ENCODE results near the gene OPCML. TPM values are rescaled to one million over a fixed set of nuclear protein-coding genes. Genes with fewer than 3 reads are reported as not detected.

OPCML gene
- total and polyA plus RNA-seq, 2 experiments from 2014 or later: 0.21 to 0.51 TPM

DNA sequence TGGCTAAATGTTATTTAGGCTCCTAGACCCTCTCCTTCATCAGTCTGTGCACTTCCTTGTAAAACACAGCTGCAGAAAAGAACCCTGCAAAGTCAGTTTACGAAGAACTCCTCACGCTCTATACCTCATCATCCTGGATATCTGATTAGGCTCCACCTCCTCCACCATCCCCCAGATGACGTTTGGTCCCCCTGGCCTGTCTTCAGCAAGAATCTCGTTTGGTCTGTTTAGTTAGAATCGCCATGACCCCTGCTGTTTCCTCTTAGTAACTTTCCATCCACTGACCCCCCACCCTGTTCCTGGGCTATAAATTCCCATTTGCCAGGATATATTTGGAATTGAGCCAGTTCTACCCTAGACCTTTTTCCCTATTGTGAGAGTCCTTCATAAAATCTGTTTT, 214.1 kb downstream of the OPCML start:
- Histone ChIP-seq H3K9me3 (ENCODE audit: low read depth) (no peaks in the 10 kb centered on the region), H3K27me3 (no peaks in the 10 kb centered on the region), H3K4me1 (ENCODE audit: low read depth) (no peaks in the 10 kb centered on the region), H3K4me3 (no peak overlapping the region), H3K36me3 (no peaks in the 10 kb centered on the region), H3K27ac (no peak overlapping the region)
- TF ChIP-seq, protein P1, sequence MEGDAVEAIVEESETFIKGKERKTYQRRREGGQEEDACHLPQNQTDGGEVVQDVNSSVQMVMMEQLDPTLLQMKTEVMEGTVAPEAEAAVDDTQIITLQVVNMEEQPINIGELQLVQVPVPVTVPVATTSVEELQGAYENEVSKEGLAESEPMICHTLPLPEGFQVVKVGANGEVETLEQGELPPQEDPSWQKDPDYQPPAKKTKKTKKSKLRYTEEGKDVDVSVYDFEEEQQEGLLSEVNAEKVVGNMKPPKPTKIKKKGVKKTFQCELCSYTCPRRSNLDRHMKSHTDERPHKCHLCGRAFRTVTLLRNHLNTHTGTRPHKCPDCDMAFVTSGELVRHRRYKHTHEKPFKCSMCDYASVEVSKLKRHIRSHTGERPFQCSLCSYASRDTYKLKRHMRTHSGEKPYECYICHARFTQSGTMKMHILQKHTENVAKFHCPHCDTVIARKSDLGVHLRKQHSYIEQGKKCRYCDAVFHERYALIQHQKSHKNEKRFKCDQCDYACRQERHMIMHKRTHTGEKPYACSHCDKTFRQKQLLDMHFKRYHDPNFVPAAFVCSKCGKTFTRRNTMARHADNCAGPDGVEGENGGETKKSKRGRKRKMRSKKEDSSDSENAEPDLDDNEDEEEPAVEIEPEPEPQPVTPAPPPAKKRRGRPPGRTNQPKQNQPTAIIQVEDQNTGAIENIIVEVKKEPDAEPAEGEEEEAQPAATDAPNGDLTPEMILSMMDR (IDR thresholded peaks at IDR 0.05; ENCODE audit: low read depth, low read length): no peak
- DNase-seq (ENCODE audit: low read depth in 1 of 2, low spot score in 1 of 2): no peak

- TF ChIP-seq, protein P1 (IDR thresholded peaks at IDR 0.05; ENCODE audit: low read depth, low read length): no peak
- Histone ChIP-seq H3K36me3 (no peaks in the 10 kb centered on the region), H3K27ac (no peak overlapping the region), H3K9me3 (ENCODE audit: low read depth) (no peaks in the 10 kb centered on the region), H3K27me3 (no peaks in the 10 kb centered on the region), H3K4me1 (ENCODE audit: low read depth) (no peaks in the 10 kb centered on the region), H3K4me3 (no peak overlapping the region)
- DNase-seq (ENCODE audit: low read depth in 1 of 2, low spot score in 1 of 2): no peak
Observed at GRCh38 chr11:133311230-133311629, 221.1 kb downstream of the OPCML start.

- TF ChIP-seq, protein P1 (IDR thresholded peaks at IDR 0.05; ENCODE audit: low read depth, low read length): no peak
- Histone ChIP-seq H3K4me1 (ENCODE audit: low read depth) (no peaks in the 10 kb centered on the region), H3K36me3 (no peaks in the 10 kb centered on the region), H3K27ac (no peak overlapping the region), H3K4me3 (no peak overlapping the region), H3K27me3 (no peaks in the 10 kb centered on the region), H3K9me3 (ENCODE audit: low read depth) (no peaks in the 10 kb centered on the region)
- DNase-seq (ENCODE audit: low read depth in 1 of 2, low spot score in 1 of 2): peak in 1 of 2 donors; percentile 59
Observed at GRCh38 chr11:133306019-133306418, 226.3 kb downstream of the OPCML start.

DNA sequence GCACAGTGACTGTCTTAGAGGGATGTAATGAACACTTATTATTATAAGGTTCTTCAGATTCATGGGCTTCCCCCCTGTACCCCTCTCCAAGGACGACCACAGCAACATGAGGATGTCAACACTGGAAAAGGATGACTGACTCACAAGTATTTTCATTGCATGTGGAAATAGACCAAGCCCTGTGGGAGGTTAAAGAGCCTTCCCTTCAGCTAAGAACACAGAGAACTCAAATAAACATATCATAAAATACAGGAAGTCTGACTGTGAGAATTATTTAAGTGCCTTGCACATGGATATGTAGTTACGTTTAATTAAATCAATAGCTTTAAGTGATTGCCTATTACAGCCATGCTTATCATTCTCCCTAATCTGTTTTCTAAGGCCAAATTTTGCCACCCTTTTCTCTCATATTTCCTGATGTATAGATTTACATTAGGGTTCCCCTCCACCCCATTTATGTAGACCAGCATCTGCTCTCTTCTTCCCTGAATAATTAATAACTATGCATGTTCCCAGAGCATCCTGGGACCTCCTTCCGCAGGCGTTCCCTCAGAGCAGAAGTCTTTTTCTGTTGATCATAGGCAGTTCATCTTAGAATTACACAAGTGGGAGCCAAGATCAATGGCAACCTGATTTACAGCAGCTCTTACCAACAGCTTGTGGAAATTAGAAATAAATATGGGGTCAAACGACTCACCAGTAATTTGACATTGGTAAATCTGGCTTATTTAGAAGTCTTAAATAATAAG, 226.9 kb downstream of the OPCML start:
- no peaks in the 10 kb centered on the region for H3K4me1 ChIP-seq (ENCODE audit: low read depth)

DNA sequence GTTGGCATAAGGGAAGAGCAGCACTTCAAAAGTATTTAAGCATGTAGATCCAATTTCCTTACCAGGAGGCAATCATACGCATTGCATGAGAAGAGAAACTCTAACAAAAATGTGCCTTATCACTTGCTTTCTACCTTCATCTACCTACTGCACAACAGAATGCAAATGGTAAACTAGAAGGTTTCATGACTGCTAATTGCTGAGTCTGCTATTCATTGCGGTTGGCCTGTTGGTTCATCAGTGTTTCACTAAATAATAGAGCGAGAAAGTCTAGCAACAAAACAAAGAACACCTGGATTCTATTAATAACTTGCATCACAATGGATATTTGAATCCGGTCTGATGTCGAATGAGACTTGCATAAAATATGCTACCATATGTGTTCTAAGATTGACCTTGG, 229.0 kb downstream of the OPCML start:
- Histone ChIP-seq H3K4me1 (ENCODE audit: low read depth) (no peaks in the 10 kb centered on the region), H3K4me3 (no peak overlapping the region), H3K27me3 (no peaks in the 10 kb centered on the region), H3K9me3 (ENCODE audit: low read depth) (no peaks in the 10 kb centered on the region), H3K27ac (no peak overlapping the region), H3K36me3 (no peaks in the 10 kb centered on the region)
- no peak for DNase-seq (ENCODE audit: low read depth in 1 of 2, low spot score in 1 of 2)
- TF ChIP-seq, protein P1 (IDR thresholded peaks at IDR 0.05; ENCODE audit: low read depth, low read length): no peak

More for the DNA sequence above, 226.9 kb downstream of the OPCML start:
- Histone ChIP-seq H3K4me3 (no peak overlapping the region), H3K9me3 (ENCODE audit: low read depth) (no peaks in the 10 kb centered on the region), H3K27ac (no peak overlapping the region), H3K27me3 (no peaks in the 10 kb centered on the region), H3K36me3 (no peaks in the 10 kb centered on the region)
- TF ChIP-seq, protein P1 (IDR thresholded peaks at IDR 0.05; ENCODE audit: low read depth, low read length): no peak
- DNase-seq (ENCODE audit: low read depth in 1 of 2, low spot score in 1 of 2): no peak

Measured in cardiac muscle cell (in vitro differentiated cells and primary cell).